Measurements from ENCODE around the gene MLLT1. TPM values are rescaled to one million over a fixed set of nuclear protein-coding genes. Genes with fewer than 3 reads are reported as not detected.

MLLT1 gene
- total RNA-seq, 4 donors from 2014 or later, result 7.0 to 19.0 (median 10.4) TPM

GRCh38 chr19:6247007-6247288, 32.8 kb downstream of the MLLT1 start:
- TF ChIP-seq, protein P1, sequence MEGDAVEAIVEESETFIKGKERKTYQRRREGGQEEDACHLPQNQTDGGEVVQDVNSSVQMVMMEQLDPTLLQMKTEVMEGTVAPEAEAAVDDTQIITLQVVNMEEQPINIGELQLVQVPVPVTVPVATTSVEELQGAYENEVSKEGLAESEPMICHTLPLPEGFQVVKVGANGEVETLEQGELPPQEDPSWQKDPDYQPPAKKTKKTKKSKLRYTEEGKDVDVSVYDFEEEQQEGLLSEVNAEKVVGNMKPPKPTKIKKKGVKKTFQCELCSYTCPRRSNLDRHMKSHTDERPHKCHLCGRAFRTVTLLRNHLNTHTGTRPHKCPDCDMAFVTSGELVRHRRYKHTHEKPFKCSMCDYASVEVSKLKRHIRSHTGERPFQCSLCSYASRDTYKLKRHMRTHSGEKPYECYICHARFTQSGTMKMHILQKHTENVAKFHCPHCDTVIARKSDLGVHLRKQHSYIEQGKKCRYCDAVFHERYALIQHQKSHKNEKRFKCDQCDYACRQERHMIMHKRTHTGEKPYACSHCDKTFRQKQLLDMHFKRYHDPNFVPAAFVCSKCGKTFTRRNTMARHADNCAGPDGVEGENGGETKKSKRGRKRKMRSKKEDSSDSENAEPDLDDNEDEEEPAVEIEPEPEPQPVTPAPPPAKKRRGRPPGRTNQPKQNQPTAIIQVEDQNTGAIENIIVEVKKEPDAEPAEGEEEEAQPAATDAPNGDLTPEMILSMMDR (IDR thresholded peaks at IDR 0.05; ENCODE audit: low read depth), result no peak

DNA sequence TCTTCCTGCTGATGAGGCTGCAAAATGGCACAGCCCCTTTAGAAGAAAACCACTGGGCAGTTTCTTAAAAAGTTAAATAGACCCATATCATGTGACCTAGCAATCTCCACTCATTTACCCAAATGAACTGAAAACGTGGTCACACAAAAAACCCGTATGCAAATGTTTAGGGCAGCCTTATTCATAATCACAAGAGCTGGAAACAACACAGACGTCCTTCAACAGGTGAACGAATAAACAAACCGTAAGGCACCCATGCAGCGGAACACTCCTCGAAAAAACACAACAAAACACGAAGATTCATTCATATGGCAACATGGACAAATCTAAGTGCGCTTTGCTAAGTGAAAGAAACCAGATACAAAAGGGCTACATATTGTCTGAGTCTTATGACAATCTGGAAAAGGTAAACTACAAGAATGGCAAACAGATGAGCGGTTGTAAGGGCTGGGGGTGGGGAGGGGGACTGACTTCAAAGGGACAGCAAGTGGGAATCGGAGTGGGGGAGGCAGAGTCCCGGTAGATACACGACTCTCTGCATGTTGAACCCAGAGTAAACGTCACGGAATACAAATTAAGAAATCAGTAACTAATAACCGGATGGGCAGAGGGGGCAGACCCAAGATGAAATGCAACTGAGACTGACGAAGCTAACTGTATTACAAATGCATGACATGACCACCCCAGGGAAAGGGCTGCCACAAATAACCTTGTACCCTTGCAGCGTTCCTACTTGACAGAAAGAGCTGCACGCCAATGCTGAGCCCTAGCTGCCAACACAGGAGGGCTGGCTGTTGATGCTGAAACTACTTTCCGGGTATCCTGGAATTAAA, 33.4 kb downstream of the MLLT1 start:
- TF ChIP-seq, protein P1 (IDR thresholded peaks at IDR 0.05; ENCODE audit: low read depth), result no peak

DNA sequence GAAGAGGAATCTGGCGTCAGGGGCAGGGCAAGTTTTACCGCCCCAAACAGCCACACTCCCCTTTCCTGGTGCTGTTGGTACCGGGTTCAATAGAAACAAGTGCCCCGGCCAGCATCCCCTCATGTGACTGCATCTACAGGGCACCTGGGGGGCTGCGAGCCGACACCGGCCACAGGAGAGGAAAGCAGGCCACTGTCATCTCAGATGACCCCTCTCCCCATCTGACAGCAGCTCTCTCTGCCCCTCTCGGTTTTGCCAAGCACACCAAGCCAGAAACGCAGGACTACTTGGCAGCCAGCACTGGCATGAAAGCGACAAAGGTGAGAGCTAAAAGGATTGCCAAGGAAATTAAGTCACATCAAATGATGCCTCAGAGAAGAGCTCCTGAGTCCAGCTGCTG, 37.1 kb downstream of the MLLT1 start:
- TF ChIP-seq, protein P1 (IDR thresholded peaks at IDR 0.05; ENCODE audit: low read depth), result no peak

DNA sequence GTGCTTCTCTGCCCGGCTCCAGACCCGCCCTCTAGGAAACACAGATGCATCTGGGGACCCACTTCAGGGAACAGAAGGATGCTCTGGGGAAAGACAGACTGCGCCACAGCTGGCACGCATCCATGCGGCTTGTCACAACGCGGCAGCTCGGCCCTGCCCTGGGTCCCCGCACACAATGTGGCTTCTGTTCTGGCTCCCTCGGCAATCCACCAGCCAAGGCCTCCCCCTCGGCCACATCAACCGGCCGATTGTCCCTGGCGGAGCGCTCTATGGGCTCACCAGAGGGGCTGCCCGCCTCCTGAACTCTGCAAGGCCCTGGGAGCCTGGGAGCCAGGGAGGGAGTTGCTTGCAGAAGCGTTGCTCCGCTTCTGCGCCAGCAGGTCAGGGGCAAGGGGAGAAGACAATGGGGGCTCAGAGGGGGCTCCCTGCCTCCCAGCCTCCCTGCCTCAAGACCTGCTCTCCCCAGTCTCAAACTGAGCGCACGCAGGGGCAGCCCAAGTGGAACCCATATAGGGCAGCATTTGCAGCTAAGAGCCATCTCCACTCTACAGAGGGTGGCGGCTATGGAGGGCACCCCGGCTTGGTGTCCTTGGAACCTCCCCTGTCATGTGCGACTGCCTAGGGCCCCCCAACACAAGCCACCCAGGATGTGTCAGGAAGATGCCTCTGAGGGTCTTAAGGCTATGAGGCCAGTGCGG, 37.9 kb downstream of the MLLT1 start:
- TF ChIP-seq, protein P1 (IDR thresholded peaks at IDR 0.05; ENCODE audit: low read depth), result no peak

GRCh38 chr19:6241056-6241455, 38.7 kb downstream of the MLLT1 start:
- TF ChIP-seq, protein P1 (IDR thresholded peaks at IDR 0.05; ENCODE audit: low read depth), result no peak

GRCh38 chr19:6239871-6240676, 39.7 kb downstream of the MLLT1 start:
- TF ChIP-seq, protein P1 (IDR thresholded peaks at IDR 0.05; ENCODE audit: low read depth), result no peak

DNA sequence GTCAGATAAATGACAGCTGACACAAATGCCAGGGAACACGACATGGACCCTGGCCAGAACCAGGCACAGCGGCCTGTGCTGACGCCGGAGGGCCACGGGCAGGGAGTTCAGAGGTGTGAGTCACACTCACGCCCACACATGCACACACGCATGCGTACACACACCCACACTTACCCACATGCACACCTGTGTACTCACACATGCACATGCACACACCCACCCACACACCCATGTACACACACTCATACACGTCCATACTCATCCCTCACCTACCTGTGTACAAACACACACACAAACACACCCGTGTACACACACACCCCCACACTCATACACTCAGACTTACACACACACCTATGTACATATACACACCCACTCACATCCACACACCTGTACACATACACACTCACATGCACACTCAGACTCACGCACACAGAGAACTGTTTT, 40.4 kb downstream of the MLLT1 start:
- TF ChIP-seq, protein P1 (IDR thresholded peaks at IDR 0.05; ENCODE audit: low read depth), result no peak

Measured in subcutaneous adipose tissue (tissue), 4 donors.